Nephron (organoid): ENCODE results near the gene TYW5.

Experiments used
- H3K27ac Mint-ChIP-seq, 3 experiments: 2 replicates each; pipeline ENCODE4 v1.8.0; 2020; ENCODE audit warnings: mixed read lengths in 3 of 3, mild to moderate bottlenecking in 2 of 3, moderate library complexity in 1 of 3
- H3K27me3 Mint-ChIP-seq: 2 replicates; pipeline ENCODE4 v1.8.0; 2021; ENCODE audit warnings: low read depth, mild to moderate bottlenecking, moderate library complexity, mixed read lengths
- H3K36me3 Mint-ChIP-seq: 2 replicates; pipeline ENCODE4 v1.8.0; 2020; ENCODE audit warnings: low read depth, mixed read lengths
- H3K4me1 Mint-ChIP-seq: 2 replicates; pipeline ENCODE4 v1.8.0; 2020; ENCODE audit warnings: mixed read lengths
- H3K4me3 Mint-ChIP-seq, 3 experiments: 2 replicates each; pipeline ENCODE4 v1.8.0; 2020; ENCODE audit warnings: mild to moderate bottlenecking in 3 of 3, mixed read lengths in 3 of 3, moderate library complexity in 2 of 3
- H3K9me3 Mint-ChIP-seq: 2 replicates; pipeline ENCODE4 v1.8.0; 2020; ENCODE audit warnings: mixed read lengths
- CTCF ChIP-seq, 3 experiments: fragments of 200-600 bp; sonication (generic); IDR thresholded peaks; one replicate each; pipeline ENCODE4 v1.5.0; 2021; ENCODE audit warnings: antibody characterized with exemption in 3 of 3; ENCODE audit not compliant: unreplicated experiment in 3 of 3

TYW5 gene

GRCh38 chr2:199928626-199929025 lies 26.7 kb downstream of the TYW5 start:
- Mint-ChIP-seq H3K4me3 (no peak overlapping the region), H3K27me3 (no peaks in the 10 kb centered on the region), H3K9me3 (no peaks in the 10 kb centered on the region), H3K27ac (no peak overlapping the region), H3K4me1 (peaks cover 6% of the 10 kb centered on the region), H3K36me3 (peaks cover 48% of the 10 kb centered on the region)
- no peak for TF ChIP-seq CTCF (IDR thresholded peaks at IDR 0.05; ENCODE audit: unreplicated experiment in 3 of 3)

GRCh38 chr2:199928226-199928625 lies 27.1 kb downstream of the TYW5 start:
- Mint-ChIP-seq H3K36me3 (peaks cover 48% of the 10 kb centered on the region), H3K27me3 (no peaks in the 10 kb centered on the region), H3K9me3 (no peaks in the 10 kb centered on the region), H3K27ac (no peak overlapping the region), H3K4me1 (peaks cover 6% of the 10 kb centered on the region), H3K4me3 (no peak overlapping the region)
- TF ChIP-seq CTCF (IDR thresholded peaks at IDR 0.05; ENCODE audit: unreplicated experiment in 3 of 3): no peak

GRCh38 chr2:199926806-199927205 lies 28.5 kb downstream of the TYW5 start:
- H3K4me3 Mint-ChIP-seq: no peak overlapping the region
- H3K4me1 Mint-ChIP-seq: peaks cover 6% of the 10 kb centered on the region

DNA sequence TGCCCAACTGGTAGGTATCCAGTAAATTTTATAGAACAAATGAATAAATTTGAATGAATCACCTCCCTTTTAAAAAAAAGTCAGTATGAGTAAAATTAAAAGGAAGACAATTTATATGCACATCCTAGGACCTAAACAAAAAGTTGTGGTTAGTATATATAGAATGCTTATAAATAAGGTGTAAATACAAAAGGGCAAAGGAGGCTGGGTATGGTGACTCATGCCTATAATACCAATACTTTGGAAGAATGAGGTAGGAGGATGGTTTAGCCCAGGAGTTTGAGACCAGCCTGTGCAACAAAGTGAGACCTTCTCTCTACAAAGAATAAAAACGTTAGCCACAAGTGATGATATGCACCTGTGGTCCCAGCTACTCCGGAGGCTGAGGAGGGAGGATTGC lies 31.4 kb downstream of the TYW5 start:
- TF ChIP-seq CTCF (IDR thresholded peaks at IDR 0.05; ENCODE audit: unreplicated experiment in 3 of 3): no peak
- Mint-ChIP-seq H3K27ac (no peak overlapping the region), H3K4me1 (peaks cover 6% of the 10 kb centered on the region), H3K36me3 (peaks cover 42% of the 10 kb centered on the region), H3K9me3 (no peaks in the 10 kb centered on the region), H3K4me3 (no peak overlapping the region), H3K27me3 (no peaks in the 10 kb centered on the region)

More at GRCh38 chr2:199926806-199927205, 28.5 kb downstream of the TYW5 start:
- Mint-ChIP-seq H3K27me3 (no peaks in the 10 kb centered on the region), H3K27ac (no peak overlapping the region), H3K9me3 (no peaks in the 10 kb centered on the region), H3K36me3 (peaks cover 47% of the 10 kb centered on the region)
- TF ChIP-seq CTCF (IDR thresholded peaks at IDR 0.05; ENCODE audit: unreplicated experiment in 3 of 3): no peak

GRCh38 chr2:199922856-199923255 lies 32.4 kb downstream of the TYW5 start:
- peaks cover 46% of the 10 kb centered on the region for H3K36me3 Mint-ChIP-seq
- peak overlapping the region in 1 of 3 experiments; percentile 75 for H3K27ac Mint-ChIP-seq
- no peaks in the 10 kb centered on the region for H3K27me3 Mint-ChIP-seq
- no peak for TF ChIP-seq CTCF (IDR thresholded peaks at IDR 0.05; ENCODE audit: unreplicated experiment in 3 of 3)
- peaks cover 6% of the 10 kb centered on the region for H3K4me1 Mint-ChIP-seq
- no peak overlapping the region for H3K4me3 Mint-ChIP-seq
- H3K9me3 Mint-ChIP-seq: peaks cover 3% of the 10 kb centered on the region

- Mint-ChIP-seq H3K36me3 (peaks cover 61% of the 10 kb centered on the region), H3K4me1 (peaks cover 17% of the 10 kb centered on the region), H3K4me3 (no peak overlapping the region)
Observed at GRCh38 chr2:199916980-199917379, 38.3 kb downstream of the TYW5 start.

More at GRCh38 chr2:199916980-199917379, 38.3 kb downstream of the TYW5 start:
- no peak for TF ChIP-seq CTCF (IDR thresholded peaks at IDR 0.05; ENCODE audit: unreplicated experiment in 3 of 3)
- Mint-ChIP-seq H3K27me3 (no peaks in the 10 kb centered on the region), H3K27ac (no peak overlapping the region), H3K9me3 (peaks cover 18% of the 10 kb centered on the region)
